ENCODE results near the gene FAM200B.

FAM200B gene

DNA sequence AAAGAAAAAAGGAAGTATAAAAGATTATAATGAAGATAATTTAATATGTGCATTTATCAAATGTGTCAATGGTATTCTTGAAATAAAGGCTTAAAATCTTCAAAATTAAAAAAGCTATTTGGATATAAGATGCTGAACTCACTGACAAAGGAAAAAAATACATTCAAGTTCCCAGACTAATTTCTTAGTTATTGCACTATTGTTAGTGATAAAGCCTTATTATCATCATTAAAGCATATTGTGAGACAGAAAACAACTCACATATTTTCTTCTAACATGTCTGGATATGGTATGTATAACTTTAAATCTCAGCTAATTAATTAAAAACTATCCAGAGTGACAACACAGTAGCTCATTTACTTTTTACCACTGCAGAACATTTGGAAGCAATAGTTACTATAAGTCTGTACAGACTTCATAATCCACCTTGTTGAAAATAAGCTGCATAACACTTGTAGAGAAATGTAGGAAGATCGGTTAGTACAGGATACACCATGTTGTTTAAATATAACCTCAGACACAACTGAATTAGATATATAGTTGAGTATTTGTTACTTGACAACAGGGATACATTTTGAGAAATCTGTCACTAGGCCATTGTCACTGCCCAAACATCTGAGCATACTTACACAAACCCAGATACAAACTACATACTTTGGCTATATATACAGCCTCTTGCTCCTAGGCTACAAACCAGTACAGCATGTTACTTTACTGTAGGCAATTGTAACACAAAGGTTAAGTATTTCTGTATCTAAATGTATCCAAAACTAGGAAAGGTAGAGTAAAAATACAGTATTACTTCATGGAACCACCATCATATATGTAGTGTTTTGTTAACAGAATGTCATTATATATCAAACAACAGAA is 12.8 kb upstream of the FAM200B start:
- DNase-seq (ENCODE audit: low read depth) = no peak

DNA sequence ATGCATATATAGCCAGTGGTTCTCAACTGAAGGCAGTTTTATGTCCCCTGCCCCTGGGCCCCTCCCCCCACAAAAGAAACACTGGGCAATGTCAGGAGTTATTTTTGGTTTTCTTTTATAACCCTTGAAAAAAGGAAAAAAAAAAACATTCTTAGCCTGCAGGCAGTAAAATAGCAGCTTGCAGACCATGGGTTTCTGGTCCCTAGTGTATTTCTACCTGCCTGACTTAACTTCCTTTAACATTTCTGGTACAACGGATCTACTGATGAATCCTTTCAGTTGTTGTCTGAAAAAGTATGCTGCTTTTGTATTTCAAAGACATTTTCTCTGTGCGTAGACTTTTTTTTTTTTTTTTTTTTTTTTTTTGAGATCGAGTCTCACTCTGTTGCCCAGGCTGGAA is 11.1 kb upstream of the FAM200B start:
- DNase-seq (ENCODE audit: low read depth) = no peak

DNA sequence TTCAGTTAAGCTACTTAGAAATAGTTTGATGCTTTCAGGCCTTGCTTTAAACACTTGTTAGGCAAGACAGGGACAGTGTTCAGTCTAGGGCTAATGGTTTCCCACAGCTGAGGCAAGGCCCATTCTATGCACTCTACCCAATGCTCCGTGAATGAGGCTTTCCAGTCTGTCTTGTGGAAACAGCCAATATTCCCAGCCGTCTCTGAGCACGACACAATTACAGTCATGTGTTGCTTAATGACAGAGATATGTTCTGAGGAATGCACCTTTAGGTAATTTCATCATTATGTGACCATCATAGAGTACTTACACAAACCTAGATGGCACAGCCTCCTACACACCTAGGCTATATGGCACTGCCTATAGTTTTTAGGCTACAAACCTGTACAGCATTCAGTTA is 9.5 kb upstream of the FAM200B start:
- DNase-seq (ENCODE audit: low read depth) = no peak

DNA sequence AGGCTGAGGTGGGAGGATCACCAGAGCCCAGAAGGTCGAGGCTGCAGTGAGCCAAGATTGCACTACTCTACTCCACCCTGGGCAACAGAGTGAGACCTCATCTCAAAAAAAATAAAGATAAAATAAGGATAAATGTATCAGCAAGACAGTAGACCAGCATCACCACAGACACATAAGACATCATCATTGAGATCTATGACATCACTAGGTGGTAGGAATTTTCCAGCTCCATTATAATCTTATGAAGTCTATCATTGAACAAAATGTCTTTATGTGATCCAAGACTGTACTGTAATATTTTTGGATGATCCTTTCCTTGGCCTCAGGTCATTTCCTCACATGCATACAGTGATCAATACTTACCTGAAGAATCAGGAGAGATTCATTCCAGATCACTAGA is 8.3 kb upstream of the FAM200B start:
- no peak for DNase-seq (ENCODE audit: low read depth)

DNA sequence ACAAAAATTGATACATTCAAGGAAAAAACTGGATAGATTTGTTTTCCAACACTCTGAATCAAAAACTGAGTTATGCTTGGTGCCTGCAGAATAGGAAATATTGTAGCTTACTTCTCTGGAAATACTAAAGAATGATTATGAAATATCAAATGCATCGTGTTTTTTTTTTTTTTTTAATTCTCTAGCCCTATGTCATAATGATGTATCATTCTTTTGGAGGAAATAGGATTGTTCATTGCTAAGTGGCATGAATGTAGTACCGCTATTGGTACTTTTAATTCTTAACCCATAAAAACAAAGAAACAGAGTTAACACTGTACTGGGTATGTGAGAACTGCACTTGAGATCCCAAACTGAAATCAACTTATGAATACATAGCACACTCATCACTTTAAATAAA is 7.6 kb upstream of the FAM200B start:
- no peak for DNase-seq (ENCODE audit: low read depth)

DNA sequence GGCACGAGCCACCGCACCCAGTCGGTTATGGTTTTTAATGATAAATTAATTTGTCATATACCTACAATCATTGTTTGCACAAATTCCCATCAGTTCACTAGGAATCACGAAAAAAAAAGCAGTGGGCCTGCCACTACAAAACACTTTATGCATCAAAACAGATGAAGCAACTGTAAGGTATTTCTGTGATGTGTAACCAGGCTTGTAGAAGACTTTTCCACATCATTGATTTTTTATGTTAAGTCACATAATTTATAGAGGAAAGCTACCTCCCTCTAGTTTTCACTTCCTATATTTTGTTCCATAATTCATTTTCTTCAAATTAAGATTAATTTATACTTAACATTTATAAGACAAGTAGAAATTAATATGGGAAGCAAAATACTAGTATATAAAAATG is 6.7 kb upstream of the FAM200B start:
- no peak for DNase-seq (ENCODE audit: low read depth)

DNA sequence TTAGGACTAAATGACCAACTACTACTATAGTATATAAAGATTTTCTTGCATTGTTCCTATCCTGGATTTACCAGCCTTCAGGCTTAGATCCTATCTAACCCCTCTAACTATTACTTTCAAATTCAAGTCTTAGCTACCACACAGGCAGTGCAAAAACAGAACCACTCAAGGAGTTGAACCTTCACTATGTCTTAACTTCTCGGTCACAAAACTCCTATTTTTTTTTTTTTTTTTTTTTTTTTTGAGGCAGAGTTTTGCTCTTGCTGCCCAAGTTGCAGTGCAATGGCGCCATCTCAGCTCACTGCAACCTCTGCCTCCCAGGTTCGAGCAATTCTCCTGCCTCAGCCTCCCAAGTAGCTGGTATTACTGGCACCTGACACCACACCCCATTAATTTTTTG is 6.3 kb upstream of the FAM200B start:
- no peak for DNase-seq (ENCODE audit: low read depth)

DNA sequence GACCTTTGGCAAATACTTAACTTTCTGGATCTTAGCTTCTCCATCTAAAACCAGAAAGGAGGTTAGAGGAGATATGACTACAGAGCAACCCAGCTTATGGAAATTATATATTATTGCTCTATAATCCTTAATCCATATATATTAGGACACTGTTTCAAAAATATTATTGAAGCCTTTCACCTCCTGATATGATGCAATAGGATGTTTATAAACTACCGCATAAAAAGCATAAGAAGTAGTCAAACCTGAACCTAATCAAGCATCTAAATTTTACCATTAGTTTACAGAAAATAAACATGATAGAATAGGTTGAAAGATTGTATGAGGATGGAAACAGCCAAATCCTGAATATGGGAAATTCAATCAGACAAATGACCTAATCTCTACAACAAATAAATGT is 5.6 kb upstream of the FAM200B start:
- DNase-seq (ENCODE audit: low read depth) = no peak

DNA sequence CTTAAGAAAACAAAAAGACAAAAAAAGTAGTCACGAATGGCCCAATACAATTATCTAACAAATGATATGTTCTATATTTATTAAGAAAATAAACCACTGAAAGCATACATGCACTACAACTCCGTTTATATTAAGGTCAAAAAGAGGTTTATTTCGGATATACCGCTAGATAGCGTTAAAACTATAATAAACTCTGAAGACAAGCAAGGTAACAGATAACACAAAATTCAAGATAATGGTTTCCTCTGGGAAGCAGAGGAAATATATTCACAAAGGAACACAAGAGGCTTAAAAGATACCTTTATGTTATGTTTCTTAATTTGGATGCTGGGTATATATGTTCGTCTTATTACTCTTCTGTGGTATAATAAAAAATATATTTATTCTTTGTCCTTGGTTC is 4.7 kb upstream of the FAM200B start:
- DNase-seq (ENCODE audit: low read depth) = no peak

DNA sequence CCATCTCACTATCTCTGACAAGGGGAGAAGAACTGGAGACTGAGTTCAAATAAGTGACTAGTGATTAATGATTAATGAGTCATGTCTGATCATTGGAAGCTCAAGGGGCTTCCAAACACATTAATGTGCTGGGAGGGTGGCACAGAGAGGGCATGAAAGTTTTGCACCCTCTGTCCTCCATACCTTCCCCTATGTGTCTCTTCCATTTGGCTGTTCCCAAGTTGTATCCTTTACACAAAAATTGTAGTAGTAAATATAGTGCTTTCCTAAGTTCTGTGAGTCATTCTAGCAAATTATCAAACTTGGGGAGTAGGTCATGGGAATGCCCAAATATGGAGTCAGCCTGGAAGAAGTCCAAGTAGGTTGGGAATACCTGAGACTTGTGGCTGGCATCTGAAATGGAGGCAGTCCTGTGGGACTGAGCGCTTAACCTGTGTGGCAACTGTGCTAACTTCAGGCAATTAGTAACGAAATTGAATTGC is 4.1 kb upstream of the FAM200B start:
- DNase-seq (ENCODE audit: low read depth) = peak; percentile 62

DNA sequence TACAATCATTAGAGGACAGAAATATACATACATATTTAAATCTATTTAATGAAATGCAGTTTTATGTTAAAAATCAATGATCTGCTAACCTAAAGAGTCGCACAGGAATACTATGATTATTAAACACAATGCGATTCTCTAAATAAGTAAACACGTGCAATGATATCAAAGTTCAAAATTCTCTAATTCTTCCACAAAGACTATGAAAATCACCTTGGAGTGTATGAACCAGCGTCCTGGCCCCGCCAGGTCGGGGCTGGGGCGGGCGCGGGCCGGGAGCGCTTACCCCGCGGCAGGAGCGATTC is 608 bp upstream of the FAM200B start:
- no peak for DNase-seq (ENCODE audit: low read depth)

DNA sequence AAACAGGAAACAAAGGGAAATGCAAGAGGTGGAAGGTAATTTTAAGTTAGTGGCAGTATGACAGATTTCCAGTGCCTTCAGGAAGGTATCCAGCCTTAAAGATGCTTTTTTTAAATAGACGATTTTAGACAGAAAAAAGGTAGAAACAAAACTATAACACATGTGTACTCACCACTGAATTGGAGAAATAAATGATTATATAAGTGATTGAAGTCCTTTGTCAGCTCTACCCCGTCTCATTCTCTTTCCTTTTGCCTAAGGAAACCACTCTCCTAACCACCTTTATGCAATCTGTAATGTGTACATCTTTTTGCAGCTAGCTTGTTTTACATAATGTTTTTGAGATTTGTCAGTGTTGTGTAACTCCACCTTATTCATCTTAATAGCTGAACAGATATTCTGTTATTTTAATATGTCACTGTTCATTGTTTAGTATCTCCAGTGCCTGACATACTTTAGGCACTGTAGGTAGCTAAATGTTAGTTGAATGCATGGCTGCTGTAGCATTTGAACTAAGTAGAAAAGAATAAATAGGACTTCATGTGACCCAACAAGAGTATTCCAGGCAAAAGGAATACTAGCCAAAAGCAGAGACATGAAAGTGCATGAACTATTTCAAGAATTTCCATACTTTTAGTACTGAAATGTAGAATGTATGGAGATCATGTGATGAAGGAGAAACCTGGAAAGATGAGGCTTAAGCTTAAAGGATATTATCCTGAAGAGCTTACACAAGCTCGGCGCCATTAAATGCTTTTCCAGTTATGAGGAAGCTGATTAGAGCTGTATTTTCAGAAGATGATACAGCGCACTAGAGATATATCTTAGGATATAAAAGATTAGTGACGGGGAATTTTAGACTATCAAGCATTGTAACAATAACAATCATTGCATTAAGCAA is 865 bp downstream of the FAM200B start:
- peak; percentile 50 for DNase-seq (ENCODE audit: low read depth)

DNA sequence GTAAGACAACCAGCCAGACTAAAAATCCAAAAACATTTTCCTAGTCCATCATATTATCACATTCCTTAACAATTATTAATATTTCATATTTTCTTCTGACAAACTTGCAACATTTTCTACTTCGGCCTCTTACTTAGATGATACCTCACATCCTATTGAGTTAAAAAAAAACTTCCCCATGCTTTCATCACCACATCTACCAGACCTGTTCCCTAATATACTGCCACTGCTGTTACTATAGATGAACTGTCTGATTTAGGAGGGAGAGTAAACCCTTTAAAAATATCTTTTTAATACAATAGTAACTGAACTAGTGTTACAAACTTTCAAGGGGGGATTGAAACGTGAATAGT is 1.5 kb downstream of the FAM200B start:
- DNase-seq (ENCODE audit: low read depth) = peak; percentile 44

DNA sequence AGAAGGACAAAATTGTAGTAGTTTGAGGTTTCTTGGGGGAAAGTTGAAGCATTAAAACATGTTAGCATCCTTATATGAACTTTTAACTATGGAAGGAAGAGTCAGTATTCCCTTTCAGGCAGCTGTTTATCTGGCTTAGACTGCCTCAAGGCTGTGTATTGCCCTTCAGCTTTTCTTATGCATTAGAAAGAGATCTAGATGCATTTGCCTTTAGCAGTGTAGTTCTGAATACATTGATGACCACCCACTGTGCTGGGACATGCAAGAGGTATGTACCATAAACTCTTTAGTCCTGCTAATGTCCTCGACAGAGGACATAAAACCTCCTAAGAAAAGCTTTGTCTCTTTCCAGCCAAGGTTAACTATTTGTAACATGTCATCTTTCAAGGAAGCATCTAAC is 2.9 kb downstream of the FAM200B start:
- no peak for DNase-seq (ENCODE audit: low read depth)

DNA sequence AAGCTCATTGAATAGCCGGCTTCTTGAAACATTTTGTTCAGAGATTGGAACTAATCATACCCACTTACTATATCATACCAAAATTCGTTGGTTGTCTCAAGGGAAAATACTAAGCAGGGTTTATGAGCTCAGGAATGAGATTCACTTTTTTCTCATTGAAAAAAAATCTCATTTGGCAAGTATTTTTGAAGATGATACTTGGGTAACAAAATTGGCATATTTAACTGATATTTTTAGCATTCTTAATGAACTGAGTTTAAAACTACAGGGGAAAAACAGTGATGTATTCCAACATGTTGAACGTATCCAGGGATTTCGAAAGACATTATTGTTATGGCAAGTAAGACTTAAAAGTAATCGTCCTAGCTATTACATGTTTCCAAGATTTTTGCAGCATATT is 6.4 kb downstream of the FAM200B start:
- no peak for DNase-seq (ENCODE audit: low read depth)

DNA sequence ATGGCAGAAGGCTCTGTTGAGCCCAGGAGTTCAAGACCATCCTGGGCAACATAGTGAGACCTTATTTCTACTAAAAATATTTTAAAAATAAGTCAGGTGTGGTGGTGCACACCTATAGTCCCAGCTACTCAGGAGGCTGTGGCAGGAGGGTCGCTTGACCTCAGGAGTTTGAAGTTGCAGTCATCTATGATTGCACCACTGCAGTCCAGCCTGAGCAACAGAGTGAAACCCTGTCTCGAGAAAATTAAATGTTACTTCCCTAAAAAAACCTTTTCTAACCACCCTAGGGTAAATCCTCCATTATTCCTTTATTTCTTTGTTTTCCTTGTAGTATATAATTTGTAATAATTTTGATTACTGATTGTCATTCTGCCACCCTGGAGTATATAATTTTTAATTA is 7.9 kb downstream of the FAM200B start:
- peak; percentile 62 for DNase-seq (ENCODE audit: low read depth)

DNA sequence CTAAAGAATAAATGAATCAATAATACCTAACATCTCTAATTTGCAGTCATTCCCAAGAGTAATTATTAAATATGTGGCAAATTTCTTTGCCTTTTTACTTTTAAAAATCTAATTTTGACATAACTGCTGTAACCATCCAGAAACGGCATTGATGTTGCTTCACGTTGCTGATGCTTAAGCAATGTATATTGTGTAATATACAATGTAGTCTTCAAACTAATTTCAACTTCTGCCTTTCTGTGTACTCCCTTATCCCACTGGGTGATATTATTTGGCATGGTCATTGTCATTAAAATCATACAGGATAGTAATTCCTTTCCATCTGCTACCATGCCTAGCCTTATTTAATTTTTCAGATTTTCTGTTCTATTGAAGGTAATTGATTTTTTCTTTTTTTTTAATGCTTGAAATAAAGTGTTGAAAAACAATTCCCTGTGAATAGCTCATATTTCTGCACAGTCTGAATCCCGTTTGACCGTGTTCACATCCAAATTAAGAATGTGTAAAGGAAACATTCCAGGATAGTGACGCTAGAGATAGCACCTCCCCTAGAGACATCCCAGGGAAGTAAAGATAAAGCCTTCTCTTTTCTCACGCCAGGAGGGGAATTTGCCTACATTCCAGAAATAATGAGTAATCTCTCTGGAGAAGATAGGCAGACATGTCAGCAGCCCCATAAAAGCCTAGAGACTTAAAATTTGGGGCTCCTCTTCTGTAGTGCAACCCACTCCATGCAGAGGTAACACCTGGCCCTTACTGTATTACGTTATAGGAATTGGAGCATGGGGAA is 8.6 kb downstream of the FAM200B start:
- peak; percentile 92 for DNase-seq (ENCODE audit: low read depth)

DNA sequence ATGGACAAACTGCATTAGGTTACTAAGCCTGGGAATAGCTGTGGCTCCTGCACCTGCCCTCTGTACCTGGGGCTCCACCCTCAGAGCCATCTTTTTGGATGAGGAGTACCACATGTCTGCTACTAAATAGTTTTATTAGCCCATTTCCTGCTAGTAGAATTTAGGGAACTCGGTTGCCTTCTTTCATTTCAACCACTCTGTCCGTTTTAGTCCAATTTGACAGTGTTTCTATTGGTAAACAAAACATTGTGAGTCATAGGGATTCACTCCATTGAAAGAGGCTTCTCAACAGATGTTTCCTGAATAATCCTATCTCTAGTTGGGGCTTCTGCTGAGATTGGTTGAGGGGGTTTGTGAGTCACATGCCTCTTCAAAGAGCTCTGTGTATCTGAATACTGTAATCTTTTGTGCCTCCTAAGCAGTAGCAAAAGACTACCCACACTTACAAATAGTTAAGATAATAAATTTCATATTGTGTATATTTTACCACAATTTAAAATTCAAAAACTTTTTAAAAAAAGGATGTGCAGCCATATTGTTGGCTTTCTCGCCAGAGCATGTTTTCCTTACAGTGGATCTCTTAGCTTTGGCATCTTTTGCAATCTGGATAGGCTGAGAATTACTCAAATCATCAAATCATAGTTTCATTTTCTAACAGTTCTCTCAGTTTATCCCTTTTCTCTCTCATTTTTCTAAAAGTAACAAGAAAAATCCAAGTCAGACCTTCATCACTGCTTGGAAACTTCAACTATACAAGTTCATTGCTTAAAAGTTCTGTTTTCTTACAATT is 9.9 kb downstream of the FAM200B start:
- DNase-seq (ENCODE audit: low read depth) = peak; percentile 76

DNA sequence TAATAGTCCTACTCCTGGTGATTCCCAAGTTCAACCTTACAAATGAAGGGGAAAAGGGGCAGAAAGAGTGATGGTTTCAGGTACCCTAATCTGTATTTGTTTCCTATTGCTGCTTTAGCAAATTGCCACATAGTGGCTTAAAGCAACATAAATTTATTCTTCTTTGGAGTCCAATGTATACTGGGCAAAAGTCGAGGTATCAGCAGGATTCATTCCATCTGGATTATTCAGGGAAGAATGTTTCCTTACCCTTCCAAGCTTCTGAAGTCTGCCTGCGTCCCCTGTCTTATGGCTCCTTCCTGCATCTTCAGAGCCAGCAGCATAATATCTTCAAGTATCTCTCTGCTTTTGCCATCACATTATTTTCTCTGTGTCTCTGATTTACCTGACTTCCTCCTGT is 11.0 kb downstream of the FAM200B start:
- no peak for DNase-seq (ENCODE audit: low read depth)

DNA sequence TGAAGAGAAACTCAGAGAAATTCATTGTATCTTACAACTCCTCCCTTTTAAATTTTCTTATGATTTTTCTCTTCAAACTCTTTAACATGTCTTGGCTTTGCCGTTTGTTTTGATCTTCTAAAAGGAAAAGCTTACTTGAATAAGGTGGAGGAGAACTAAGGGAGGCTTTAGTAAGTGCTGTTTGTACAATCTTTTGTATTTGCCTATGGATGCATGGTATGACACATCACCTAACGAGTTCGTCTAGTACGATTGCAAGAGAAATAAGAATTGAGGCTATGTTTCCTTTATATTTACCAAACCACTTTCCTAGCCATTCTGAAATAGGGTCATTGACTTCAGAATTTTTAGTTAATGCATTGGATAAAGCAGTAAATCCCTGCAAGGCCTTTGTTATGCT is 12.8 kb downstream of the FAM200B start:
- no peak for DNase-seq (ENCODE audit: low read depth)

DNA sequence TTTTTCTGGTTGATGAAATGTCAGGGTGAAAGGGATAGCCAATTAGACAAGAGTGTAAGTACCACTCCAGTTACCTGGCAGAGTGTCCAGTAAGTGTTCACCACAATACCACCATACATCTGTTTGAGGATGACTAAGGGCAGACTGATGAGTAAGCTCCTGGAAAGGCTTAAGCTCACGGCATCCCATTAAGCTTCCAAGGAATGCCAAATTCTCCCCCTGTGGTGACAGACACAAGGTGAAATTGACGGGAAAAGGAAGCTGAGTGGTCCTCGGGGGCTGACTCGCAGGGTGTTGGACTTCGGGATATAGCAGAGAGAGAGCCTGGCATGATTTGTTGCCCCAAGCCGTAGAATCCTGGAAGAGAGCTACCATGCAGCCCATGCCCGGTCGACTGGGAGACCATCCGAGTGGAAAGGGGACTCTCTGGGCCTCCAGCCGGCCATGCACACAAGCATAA is 13.6 kb downstream of the FAM200B start:
- peak; percentile 90 for DNase-seq (ENCODE audit: low read depth)

DNA sequence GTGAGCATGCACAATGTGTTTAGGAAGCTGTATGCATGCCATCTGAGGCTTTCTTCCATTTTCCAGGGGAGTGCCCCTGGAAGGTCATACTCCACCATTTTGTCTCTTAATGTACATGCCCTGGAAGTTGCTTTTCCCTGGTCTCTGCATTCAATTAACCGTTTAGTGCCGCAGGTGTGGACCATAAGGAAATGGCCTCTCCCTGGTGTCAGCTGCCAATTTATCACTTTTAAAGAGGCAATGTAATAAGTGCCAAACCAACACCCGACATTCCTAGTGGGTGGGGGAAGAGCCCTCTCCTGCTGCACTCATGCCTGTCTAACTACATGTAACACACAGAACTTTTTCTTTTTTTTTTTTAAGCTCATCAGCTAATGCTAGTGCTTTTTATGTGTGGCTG is 14.1 kb downstream of the FAM200B start:
- DNase-seq (ENCODE audit: low read depth) = no peak

All from iris pigment epithelial cell (primary cell).